ENCODE data around the gene PPRC1. TPM values are rescaled to one million over a fixed set of nuclear protein-coding genes. Genes with fewer than 3 reads are reported as not detected.

PPRC1 gene
- total RNA-seq (2014; rRNA removed; shearing (Covaris generic)), result 3.8 and 7.0 TPM in 2 replicates

DNA sequence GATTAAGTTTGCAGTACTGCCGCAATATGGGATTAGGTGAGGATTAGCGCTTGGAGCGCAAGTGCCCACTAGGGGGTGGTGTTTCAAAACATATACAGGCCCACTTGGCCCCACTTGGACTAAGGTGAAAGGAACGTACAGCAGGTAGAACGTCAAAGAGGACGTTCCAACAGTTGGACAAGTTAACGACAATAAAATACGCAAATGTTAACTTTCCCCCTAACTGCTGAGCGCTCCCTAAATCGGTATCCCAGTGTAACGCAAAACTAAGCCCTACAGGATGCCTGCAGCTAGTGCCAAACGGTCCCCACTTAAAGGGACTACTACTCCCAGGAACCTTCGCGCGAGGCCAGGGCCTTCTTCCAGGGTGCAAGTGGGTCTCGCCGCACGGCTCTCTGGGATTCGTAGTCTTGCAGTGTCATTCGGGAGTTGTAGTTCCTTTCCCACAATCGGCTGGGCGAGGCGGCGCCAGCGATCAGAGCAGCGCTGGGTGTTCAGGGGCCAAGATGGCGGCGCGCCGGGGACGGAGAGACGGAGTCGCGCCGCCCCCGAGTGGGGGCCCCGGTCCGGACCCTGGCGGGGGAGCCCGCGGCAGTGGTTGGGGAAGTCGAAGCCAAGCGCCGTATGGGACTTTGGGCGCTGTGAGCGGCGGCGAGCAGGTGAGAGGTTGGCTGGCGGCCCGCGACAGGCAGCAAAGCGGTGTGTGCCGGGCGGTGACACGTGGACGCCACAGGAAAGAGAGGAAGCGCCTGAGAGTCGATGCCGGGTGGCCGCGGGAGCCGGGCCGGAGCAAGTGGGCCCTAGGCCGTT, at the start of gene PPRC1:
Gene PPRC1, plus strand, starts transcription at position 478 of the 810 bp plus-strand sequence. Its CDS starts 29 bp downstream, at position 507.
- DNase-seq (ENCODE audit: low spot score), result peak; percentile 99

DNA sequence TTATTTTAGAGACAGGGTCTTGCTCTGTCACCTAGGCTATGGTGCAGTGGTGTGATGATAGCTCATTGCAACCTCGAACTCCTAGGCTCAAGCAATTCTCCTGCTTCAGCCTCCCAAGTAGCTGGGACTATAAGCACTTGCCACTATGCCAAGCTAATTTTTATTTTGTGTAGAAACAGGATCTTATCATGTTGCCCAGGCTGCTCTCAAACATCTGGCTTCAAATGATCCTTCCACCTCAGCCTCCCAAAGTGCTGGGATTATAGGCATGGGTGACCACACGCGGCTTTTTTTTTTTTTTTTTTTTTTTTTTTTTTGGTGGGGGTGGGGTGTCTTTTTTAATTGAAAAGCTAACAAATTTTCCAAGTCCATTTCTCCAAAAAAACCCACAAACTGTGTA, 49.3 kb upstream of the PPRC1 start:
- no peak for DNase-seq (ENCODE audit: low spot score)
- in situ Hi-C loops (cut with HindIII; ENCODE audit: low sequenced_read_pairs), result no loop called here

More for the DNA sequence above, at the start of gene PPRC1:
- in situ Hi-C loops (cut with HindIII; ENCODE audit: low sequenced_read_pairs), result no loop called here

DNA sequence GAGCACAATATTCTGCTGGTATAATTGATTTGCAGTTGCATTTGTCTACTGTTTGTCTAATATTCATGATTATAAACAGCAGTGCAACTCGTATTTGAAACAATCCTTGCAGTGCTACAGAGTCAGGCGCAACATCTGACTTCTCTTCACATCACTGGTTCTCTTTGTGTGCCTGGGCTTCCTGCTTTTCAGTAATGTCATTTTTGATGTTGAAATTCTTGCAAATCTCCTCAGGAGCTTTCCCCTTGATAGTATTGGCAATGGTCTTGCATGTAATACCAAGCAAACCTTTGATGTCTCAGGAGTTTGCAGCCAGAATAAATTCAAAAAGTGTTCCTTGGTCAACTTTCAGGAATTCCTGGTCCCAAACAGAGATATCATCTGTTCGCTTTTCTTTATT, 47.5 kb upstream of the PPRC1 start:
- no peak for DNase-seq (ENCODE audit: low spot score)
- in situ Hi-C loops (cut with HindIII; ENCODE audit: low sequenced_read_pairs), result no loop called here

DNA sequence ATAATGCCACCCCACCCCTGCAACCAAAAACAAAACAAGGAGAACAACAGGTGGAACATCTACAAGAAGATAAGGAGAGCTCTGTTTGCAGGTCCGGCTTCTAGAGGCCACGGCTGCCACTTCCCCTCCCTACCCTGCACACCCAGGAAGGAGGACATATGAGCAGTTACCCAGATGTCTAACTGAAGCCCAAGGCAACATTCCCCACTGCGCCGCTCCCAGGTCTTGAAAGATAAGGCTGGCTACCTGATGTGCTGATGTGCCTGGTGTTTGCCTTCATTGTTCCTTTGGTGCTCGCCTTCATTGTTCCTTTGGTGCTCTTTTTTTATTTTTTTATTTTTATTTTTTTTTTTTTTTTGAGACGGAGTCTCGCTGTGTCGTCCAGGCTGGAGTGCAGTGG, 46.6 kb upstream of the PPRC1 start:
- in situ Hi-C loops (cut with HindIII; ENCODE audit: low sequenced_read_pairs), result no loop called here

DNA sequence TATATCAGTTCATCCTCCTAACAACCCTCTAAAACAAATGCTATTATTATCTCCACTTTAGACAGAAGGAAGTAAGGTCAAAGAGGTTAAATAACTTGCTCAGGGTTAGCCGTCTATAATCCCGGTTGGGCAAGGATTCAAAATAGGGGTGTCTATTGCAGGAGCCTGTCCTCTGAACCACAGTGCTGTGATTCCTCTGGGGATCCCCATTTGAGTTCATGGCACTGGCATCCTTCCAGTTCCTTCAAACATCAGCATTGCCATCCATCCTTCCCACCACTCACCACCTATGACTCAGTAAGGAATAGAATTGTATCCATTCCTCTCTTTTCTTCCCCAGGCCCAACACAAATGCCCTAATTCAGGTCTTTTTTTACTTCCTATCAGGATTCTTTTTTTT, 42.1 kb upstream of the PPRC1 start:
- no peak for DNase-seq (ENCODE audit: low spot score)
- in situ Hi-C loops (cut with HindIII; ENCODE audit: low sequenced_read_pairs), result no loop called here

More for the DNA sequence above, 46.6 kb upstream of the PPRC1 start:
- no peak for DNase-seq (ENCODE audit: low spot score)

- in situ Hi-C loops (cut with HindIII; ENCODE audit: low sequenced_read_pairs), result no loop called here
- no peak for DNase-seq (ENCODE audit: low spot score)
These were observed 36.4 kb upstream of the PPRC1 start for GRCh38 chr10:102096449-102096848.

- in situ Hi-C loops (cut with HindIII; ENCODE audit: low sequenced_read_pairs), result no loop called here
These were observed 31.7 kb upstream of the PPRC1 start for GRCh38 chr10:102101152-102101551.

GRCh38 chr10:102102421-102102820, 30.4 kb upstream of the PPRC1 start:
- in situ Hi-C loops (cut with HindIII; ENCODE audit: low sequenced_read_pairs), result no loop called here

More at GRCh38 chr10:102101152-102101551, 31.7 kb upstream of the PPRC1 start:
- no peak for DNase-seq (ENCODE audit: low spot score)

DNA sequence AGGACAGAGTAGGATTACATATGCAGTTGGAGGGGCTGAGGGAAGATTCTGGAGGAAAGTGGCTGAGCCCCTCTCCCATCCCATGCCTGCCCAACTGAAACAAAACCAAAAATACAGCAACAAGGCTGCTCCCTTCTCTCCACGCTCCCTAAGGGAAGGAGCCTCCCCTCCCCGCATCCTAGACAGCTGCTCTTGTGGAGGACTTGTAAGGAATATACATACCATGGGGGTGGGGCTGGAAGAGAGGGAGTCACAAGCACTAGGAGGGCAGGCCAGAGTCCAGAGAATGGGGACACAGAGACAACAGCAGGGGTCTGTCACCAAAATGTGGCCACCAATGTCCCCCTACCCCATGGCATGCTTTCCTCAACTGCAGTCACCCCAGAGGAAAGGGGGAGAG, 25.8 kb upstream of the PPRC1 start:
- in situ Hi-C loops (cut with HindIII; ENCODE audit: low sequenced_read_pairs), result no loop called here
- no peak for DNase-seq (ENCODE audit: low spot score)

More at GRCh38 chr10:102102421-102102820, 30.4 kb upstream of the PPRC1 start:
- DNase-seq (ENCODE audit: low spot score), result no peak

GRCh38 chr10:102109166-102110116, 23.4 kb upstream of the PPRC1 start:
- in situ Hi-C loops (cut with HindIII; ENCODE audit: low sequenced_read_pairs), result no loop called here
- DNase-seq (ENCODE audit: low spot score), result no peak

DNA sequence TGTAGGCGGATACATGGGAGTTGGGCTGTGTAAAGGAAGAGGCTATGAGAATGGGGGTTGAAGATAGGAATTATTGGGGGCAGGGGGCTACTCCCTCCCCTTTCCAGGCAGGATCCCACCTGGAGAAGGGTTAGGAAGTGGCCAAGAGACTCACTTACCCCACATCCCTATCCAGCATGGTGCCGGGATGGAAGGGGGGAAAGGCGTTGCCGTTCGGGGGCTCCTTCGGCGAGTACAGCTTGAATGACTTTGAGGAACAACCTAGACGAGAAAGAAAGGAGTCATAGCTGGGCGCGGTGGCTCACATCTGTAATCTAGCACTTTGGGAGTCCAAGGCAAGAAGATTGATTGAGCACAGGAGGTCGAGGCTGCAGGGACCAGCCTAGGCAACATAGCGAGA, 21.6 kb upstream of the PPRC1 start:
- in situ Hi-C loops (cut with HindIII; ENCODE audit: low sequenced_read_pairs), result no loop called here
- no peak for DNase-seq (ENCODE audit: low spot score)

DNA sequence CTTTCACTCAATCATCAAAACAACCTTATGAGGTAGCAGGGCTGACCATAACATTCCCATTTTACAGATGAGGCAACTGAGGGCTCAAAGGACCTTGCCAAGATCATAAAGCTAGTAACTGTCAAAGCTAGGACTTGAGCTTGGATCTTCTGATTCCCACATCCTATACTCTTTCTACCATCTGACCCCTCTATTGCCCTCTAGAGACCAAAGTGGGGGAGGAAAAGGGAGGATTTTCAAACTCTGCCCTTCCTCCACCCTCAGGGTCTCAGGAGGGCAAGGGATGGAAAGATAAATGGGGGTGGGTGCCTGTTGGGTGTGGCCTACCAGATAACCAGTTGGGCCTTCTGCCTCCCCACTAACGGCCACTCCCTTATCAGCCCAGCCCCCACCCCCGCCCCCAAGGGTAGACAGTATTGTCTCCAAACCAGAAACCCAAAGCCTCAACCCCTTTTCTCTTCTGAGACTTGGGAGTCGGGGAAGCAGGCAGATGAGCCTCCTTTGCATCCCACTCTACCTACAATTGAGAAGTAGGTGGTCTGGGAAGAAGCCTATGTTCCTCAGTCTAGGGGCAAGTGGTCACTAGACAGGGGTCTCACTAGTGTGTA, 20.5 kb upstream of the PPRC1 start:
- no peak for DNase-seq (ENCODE audit: low spot score)
- in situ Hi-C loops (cut with HindIII; ENCODE audit: low sequenced_read_pairs), result no loop called here

GRCh38 chr10:102113261-102113955, 19.4 kb upstream of the PPRC1 start:
- DNase-seq (ENCODE audit: low spot score), result no peak
- in situ Hi-C loops (cut with HindIII; ENCODE audit: low sequenced_read_pairs), result no loop called here

DNA sequence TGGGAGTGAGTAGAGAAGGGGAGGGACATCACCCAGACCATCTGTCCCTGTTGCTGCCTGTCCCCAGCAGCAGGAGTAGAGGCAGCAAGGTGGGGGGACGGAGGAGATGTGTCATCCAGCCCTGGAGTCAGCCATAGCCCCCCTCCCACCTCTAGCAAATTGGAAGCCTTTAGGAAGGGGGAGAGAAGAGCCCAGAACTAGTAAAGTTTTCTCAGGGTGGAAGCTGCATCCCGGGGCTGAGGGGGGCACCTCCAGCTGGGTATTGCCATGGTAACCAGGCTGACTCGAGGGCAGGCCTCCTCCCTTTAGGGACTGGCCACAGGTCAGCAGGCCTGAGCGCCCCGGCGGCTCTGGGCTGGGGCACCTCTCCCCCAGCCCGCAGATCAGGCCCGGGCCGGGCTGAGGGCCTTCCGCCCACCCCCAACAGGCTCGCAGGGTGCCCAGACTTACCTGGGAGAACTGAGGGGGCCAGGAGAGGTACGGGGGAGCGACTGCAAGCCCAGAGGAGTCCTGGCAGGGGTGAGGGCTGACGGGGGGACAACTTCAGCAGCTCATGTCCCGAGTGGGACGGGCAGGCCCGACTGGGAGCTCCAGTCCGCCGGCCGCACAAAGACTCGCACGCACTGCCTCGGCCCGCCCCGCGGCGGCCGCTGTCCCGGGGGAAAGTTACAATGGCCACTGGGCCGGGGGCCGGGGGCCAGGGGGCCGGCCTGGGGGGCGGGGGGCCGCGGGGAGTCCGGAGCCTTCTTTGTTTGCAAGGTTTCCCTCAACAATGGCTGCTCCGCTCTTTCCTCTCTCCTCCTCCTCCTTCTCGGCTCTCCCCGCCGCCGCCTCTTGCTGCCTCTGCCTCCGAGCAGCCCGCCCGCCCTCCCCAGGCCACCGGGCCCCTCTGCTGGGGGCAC, 18.6 kb upstream of the PPRC1 start:
- peak; percentile 74 for DNase-seq (ENCODE audit: low spot score)
- in situ Hi-C loops (cut with HindIII; ENCODE audit: low sequenced_read_pairs), result no loop called here

DNA sequence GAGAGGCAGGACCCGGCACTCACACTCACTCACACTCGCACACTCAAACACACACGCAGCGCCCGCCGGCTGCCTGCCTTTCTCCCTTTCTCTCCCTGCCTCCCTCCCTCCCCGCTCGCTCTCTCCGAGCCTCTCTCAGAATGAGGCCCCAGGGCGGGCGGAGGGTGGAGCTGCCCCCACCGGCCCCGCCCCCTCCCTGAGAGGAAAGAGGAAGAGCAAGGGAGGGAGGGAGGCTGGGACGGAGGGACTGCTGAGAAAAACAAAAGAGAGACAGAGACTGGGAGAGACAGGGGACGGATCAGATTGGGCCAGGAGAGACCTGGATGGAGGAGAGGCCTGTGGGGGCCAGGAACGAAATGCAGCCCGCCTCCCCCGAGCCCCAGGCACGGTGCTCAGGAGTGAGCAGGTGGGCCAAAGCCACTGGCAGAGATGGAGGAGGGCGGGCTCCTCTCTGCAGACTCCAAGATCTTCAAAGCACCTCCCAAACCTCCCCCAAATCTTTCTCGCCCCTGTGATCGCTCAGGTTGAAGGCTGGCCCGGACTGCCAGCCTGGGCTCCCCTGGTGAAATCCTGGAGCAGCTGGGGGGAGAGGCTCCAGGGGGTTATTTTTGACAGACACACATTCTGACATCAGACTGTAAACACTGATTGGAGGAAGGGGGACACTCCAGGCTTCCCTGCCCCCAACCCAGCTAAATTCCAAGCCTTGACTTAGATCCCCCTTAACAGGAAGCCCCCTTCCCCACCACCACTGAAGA, 17.8 kb upstream of the PPRC1 start:
- DNase-seq (ENCODE audit: low spot score), result peak; percentile 95
- in situ Hi-C loops (cut with HindIII; ENCODE audit: low sequenced_read_pairs), result no loop called here

DNA sequence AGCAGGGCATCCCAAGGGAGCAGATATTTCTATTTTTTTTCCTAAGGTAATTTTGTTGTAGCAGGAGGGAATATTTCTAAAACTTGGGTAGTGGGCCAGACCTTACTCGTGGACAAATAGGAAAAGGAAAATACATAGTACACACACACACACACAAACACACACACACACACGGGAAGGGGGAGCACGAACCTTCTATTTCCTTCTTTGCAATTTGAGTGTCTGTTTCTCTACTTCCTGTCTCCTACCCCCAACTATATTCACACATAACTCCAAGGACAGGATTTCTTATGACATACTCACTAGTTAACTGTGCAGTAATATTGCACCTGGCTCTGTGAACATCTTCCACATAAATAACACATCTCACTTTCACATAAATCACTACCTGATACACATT, 17.1 kb upstream of the PPRC1 start:
- peak; percentile 23 for DNase-seq (ENCODE audit: low spot score)
- in situ Hi-C loops (cut with HindIII; ENCODE audit: low sequenced_read_pairs), result no loop called here

- DNase-seq (ENCODE audit: low spot score), result no peak
- in situ Hi-C loops (cut with HindIII; ENCODE audit: low sequenced_read_pairs), result no loop called here
These were observed 16.2 kb upstream of the PPRC1 start for GRCh38 chr10:102116656-102117055.

Measured in G401 (cell line).